ENCODE results near the gene MRPS27.

MRPS27 gene

DNA sequence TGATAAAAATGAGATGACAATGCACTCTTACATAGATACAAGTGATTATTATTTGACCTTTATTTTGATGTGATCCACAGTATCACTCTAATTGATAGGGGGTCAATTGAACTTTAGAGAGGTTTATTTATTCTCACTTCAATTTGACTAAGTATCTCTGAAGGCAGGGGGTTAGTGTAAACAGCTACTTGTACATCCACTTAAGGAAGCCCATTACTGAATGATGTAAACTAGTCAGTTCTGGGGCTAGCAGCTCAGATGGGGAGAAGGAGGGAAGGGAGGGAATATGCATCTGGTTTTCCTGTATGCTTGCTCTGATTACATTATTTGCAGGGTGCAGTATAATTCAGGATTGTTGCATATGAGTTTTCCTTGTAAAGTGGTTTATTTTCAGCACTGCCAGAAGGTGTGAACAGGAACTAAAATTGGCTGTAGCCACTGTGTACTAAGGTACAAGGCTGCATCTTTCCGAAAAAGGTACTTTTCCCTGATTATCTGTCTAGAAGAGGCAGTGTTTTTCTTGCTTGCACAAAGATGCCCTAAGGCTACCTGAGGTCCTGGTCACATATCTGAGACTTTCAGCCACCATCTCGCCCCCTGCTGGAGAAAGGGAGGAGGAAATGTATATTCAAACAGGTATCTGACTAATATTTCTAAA is 51.2 kb downstream of the MRPS27 start:
- no peak overlapping the region for H3K4me3 ChIP-seq (ENCODE audit: low read depth in 1 of 2, low read length in 1 of 2)
- H3K27me3 ChIP-seq = no peaks in the 10 kb centered on the region
- H3K36me3 ChIP-seq = no peaks in the 10 kb centered on the region
- H3K4me1 ChIP-seq (ENCODE audit: control insufficient read depth in 1 of 2, insufficient read depth in 1 of 2, low read depth in 1 of 2, low read length in 1 of 2) = no peaks in the 10 kb centered on the region
- H3K9me3 ChIP-seq = no peaks in the 10 kb centered on the region
- TF ChIP-seq, protein P1, sequence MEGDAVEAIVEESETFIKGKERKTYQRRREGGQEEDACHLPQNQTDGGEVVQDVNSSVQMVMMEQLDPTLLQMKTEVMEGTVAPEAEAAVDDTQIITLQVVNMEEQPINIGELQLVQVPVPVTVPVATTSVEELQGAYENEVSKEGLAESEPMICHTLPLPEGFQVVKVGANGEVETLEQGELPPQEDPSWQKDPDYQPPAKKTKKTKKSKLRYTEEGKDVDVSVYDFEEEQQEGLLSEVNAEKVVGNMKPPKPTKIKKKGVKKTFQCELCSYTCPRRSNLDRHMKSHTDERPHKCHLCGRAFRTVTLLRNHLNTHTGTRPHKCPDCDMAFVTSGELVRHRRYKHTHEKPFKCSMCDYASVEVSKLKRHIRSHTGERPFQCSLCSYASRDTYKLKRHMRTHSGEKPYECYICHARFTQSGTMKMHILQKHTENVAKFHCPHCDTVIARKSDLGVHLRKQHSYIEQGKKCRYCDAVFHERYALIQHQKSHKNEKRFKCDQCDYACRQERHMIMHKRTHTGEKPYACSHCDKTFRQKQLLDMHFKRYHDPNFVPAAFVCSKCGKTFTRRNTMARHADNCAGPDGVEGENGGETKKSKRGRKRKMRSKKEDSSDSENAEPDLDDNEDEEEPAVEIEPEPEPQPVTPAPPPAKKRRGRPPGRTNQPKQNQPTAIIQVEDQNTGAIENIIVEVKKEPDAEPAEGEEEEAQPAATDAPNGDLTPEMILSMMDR (IDR thresholded peaks at IDR 0.05) = no peak
- H3K27ac ChIP-seq = no peak overlapping the region

DNA sequence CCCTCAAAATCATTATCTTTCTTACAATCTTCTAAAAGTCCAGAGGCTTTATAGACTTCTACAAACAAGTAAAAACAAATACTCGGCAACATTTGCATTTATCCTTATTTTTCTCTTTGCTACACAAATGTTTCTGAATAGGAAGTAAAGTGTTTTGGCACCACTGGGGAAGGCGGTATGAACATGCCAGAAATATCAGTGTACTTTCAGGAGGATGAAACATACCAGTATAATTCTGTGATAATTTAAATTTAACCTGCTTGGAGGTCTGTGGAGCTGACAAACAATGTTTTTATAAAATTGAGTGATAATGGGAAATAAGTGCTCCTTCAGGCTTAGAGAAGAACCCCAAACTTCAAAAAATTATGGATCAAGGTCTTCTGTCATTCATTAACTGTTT is 51.8 kb downstream of the MRPS27 start:
- Histone ChIP-seq H3K27me3 (no peaks in the 10 kb centered on the region), H3K27ac (no peak overlapping the region), H3K36me3 (no peaks in the 10 kb centered on the region), H3K4me3 (ENCODE audit: low read depth in 1 of 2, low read length in 1 of 2) (no peak overlapping the region), H3K9me3 (no peaks in the 10 kb centered on the region), H3K4me1 (ENCODE audit: control insufficient read depth in 1 of 2, insufficient read depth in 1 of 2, low read depth in 1 of 2, low read length in 1 of 2) (no peaks in the 10 kb centered on the region)
- TF ChIP-seq, protein P1 (IDR thresholded peaks at IDR 0.05) = no peak

DNA sequence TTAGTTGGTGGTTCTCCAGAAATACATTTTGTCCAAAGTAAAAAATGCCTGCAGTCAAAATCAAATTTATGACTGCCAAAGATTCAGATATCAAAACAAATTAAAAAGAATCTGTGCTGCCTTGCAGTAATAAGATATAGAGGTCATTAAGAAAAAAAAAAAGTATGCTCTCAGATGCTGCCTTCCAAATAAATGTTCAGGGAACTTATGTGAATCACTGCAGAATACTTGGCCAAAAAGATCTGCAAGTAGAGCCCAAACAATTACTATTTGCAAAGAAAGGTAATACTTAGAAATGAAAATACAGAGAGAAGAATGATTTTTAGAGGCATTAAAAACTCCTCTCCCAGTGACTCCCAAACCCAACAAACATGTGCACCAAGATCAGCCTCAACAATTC is 52.4 kb downstream of the MRPS27 start:
- H3K4me3 ChIP-seq (ENCODE audit: low read depth in 1 of 2, low read length in 1 of 2) = no peak overlapping the region
- no peaks in the 10 kb centered on the region for H3K36me3 ChIP-seq
- TF ChIP-seq, protein P1 (IDR thresholded peaks at IDR 0.05) = no peak
- H3K27me3 ChIP-seq = no peaks in the 10 kb centered on the region
- no peaks in the 10 kb centered on the region for H3K4me1 ChIP-seq (ENCODE audit: control insufficient read depth in 1 of 2, insufficient read depth in 1 of 2, low read depth in 1 of 2, low read length in 1 of 2)
- H3K27ac ChIP-seq = no peak overlapping the region
- no peaks in the 10 kb centered on the region for H3K9me3 ChIP-seq

DNA sequence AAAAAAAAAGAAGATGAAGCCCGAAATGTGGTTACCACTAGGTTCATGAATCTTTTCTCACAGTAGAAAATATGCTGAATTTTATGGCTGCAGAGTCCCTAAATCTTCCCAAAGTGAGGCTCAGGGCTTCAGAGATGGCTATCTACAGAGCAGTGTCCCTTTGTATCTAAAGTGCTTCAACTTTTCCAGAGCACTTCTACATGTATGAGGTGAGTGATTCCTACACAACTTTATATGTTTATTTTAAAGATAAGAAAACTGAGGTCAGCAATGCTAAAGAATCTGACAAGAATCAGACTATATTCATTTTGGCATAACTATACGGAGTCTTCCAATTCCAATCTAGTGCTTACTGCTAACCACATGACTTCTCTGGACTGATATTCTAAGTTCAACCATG is 53.2 kb downstream of the MRPS27 start:
- no peaks in the 10 kb centered on the region for H3K9me3 ChIP-seq
- H3K36me3 ChIP-seq = no peaks in the 10 kb centered on the region
- H3K27me3 ChIP-seq = no peaks in the 10 kb centered on the region
- TF ChIP-seq, protein P1 (IDR thresholded peaks at IDR 0.05) = no peak
- H3K4me1 ChIP-seq (ENCODE audit: control insufficient read depth in 1 of 2, insufficient read depth in 1 of 2, low read depth in 1 of 2, low read length in 1 of 2) = no peaks in the 10 kb centered on the region
- H3K27ac ChIP-seq = no peak overlapping the region
- no peak overlapping the region for H3K4me3 ChIP-seq (ENCODE audit: low read depth in 1 of 2, low read length in 1 of 2)

DNA sequence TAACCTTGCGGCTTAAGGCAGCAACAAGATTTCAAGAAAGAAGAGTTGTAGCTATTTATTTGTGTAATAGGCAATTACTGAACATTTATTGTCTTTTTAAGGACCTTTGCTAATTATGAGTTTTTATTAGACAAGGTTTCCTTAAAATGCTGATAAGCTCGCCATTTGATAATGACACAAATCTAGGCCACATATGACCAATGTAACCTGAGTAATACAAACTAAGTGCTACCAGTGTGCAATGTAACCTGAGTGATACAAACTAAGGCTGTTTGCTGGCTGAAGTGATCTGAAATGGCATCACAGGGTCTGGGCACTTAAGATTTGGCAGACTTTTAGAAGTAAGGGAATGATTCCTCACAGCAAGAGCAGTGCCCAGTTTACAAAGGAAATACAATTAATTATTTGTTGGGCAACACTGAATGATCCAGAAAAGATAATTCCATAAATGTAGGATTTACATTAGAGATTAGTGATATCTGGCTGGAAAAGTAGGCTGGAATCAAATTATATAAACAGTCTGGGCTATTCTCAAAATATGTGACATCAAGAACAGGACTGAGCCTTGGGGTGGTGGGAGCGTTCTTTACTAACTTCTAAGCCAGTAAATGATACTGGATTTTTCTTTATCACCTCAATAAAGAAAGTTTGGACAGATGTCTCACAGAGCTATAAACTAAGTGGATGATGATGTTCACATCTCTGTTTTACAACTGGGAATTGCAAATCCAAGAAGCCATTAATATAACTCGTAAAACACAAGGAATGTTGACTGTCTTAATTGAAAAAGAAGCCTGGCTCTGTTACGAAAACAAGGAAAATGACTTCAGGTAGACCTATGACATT is 54.8 kb downstream of the MRPS27 start:
- no peaks in the 10 kb centered on the region for H3K4me1 ChIP-seq (ENCODE audit: control insufficient read depth in 1 of 2, insufficient read depth in 1 of 2, low read depth in 1 of 2, low read length in 1 of 2)
- TF ChIP-seq, protein P1 (IDR thresholded peaks at IDR 0.05) = no peak
- H3K27ac ChIP-seq = no peak overlapping the region
- no peaks in the 10 kb centered on the region for H3K27me3 ChIP-seq
- H3K9me3 ChIP-seq = no peaks in the 10 kb centered on the region
- no peaks in the 10 kb centered on the region for H3K36me3 ChIP-seq
- H3K4me3 ChIP-seq (ENCODE audit: low read depth in 1 of 2, low read length in 1 of 2) = no peak overlapping the region
